Loucy (cell line): ENCODE measurements around the gene ATG4B.

ENCODE experiments used
- H2AFZ ChIP-seq: fragments of 200-600 bp; sonication (generic); 2 replicates; pipeline ENCODE4 v1.6.0; 2016; ENCODE audit warnings: antibody characterized with exemption, mild to moderate bottlenecking, low read length, moderate library complexity
- H3F3A ChIP-seq: fragments of 200-600 bp; 2 replicates; pipeline ENCODE4 v1.6.0; 2016; ENCODE audit warnings: antibody characterized with exemption, low read depth, mild to moderate bottlenecking
- H3K27me3 ChIP-seq: fragments of 200-600 bp; sonication (generic); 2 replicates; pipeline ENCODE4 v1.6.1; 2014; ENCODE audit warnings: low read length, mild to moderate bottlenecking; ENCODE audit not compliant: insufficient read depth, poor library complexity, severe bottlenecking
- H3K36me3 ChIP-seq: fragments of 200-600 bp; sonication (generic); 2 replicates; pipeline ENCODE4 v1.6.1; 2016; ENCODE audit warnings: low read length; ENCODE audit not compliant: insufficient read depth
- H3K4me1 ChIP-seq: fragments of 200-600 bp; sonication (generic); 2 replicates; pipeline ENCODE4 v1.5.1; 2014; ENCODE audit warnings: low read length, mild to moderate bottlenecking; ENCODE audit not compliant: insufficient read depth, poor library complexity, severe bottlenecking
- H3K4me2 ChIP-seq: fragments of 200-600 bp; sonication (generic); 2 replicates; pipeline ENCODE4 v1.6.0; 2014; ENCODE audit warnings: antibody characterized with exemption, low read length, low read depth, mild to moderate bottlenecking; ENCODE audit not compliant: poor library complexity, severe bottlenecking
- H3K4me3 ChIP-seq: fragments of 200-600 bp; sonication (generic); 2 replicates; pipeline ENCODE4 v1.5.1; 2014; ENCODE audit warnings: low read length, mild to moderate bottlenecking, mixed read lengths; ENCODE audit not compliant: poor library complexity, severe bottlenecking
- H3K79me2 ChIP-seq: fragments of 200-600 bp; sonication (generic); 2 replicates; pipeline ENCODE4 v1.6.1; 2014; ENCODE audit warnings: low read length; ENCODE audit not compliant: insufficient read depth
- H3K9ac ChIP-seq: fragments of 200-600 bp; sonication (generic); 2 replicates; pipeline ENCODE4 v1.6.0; 2014; ENCODE audit warnings: mild to moderate bottlenecking, low read depth, low read length, moderate library complexity; ENCODE audit not compliant: poor library complexity, severe bottlenecking
- H3K9me2 ChIP-seq: fragments of 200-600 bp; sonication (generic); replicated peaks from 2 replicates; pipeline ENCODE4 v1.6.1; 2016; ENCODE audit warnings: low read depth, low read length, mixed read lengths
- H3K9me3 ChIP-seq: fragments of 200-600 bp; sonication (generic); 2 replicates; pipeline ENCODE4 v1.6.1; 2014; ENCODE audit warnings: mild to moderate bottlenecking, antibody characterized with exemption, low read length, low read depth; ENCODE audit not compliant: insufficient read depth
- H4K20me1 ChIP-seq: fragments of 200-600 bp; sonication (generic); 2 replicates; pipeline ENCODE4 v1.6.0; 2014; ENCODE audit warnings: antibody characterized with exemption, low read length, mild to moderate bottlenecking; ENCODE audit not compliant: insufficient read depth, poor library complexity, severe bottlenecking
- EZH2phosphoT487 ChIP-seq: fragments of 200-600 bp; IDR thresholded peaks from 2 replicates; pipeline ENCODE4 v1.6.1; 2018; ENCODE audit warnings: antibody characterized with exemption, mild to moderate bottlenecking, moderate library complexity, borderline replicate concordance
- TF ChIP-seq, protein P1 (sequence below): fragments of 200-600 bp; sonication (generic); conservative IDR thresholded peaks from 2 replicates; pipeline ENCODE4 v1.5.1; 2014; ENCODE audit warnings: mild to moderate bottlenecking, antibody characterized with exemption, low read length

Gene ATG4B

DNA sequence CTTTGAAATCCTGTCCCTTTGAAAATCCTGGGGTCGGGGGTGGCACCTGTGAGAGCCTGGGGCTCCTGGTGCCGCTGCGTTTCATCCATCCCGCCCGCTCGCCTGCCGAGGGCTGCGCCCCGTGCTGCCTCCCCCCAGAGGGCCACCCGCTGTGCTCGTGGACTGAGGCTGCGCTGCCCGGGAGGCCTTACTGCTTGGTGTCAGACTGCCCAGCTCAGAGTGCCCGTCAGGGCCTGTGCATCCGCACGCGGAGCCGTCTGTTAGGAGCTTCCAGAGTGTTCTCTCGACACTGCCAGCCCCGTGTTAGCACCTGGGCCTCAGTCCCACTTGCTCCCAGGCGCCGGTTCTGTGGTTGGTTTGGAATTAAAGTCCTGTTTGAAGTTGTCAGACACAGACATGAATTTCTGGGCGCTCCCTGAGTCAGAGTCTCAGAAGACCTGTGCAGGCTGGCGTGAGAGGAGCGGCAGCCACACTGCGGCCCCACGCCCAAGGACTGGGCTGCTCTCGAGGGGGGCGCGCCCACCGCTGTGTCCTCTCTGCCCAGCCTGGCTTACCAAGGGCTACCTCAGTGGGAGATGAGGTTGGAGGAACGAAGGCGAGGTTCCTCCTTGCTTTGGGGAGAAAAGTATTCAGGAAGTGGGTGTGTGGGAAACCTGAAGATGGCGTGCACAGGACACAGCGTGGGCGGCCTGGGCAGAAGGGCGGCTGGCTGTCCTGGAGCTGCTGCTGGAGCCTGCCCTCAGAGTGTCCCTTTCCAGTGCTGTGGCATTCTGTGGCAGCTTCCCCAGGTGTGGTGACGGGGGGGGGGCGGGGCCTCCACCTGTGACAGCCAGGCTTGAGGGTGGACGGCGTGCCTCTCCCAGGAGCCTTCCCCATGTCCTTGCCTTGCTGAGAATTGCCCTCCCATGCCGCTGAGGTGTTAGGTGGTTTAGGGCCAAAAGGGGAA lies 35.0 kb downstream of the ATG4B start:
- Histone ChIP-seq H3K9me3 (no peaks in the 10 kb centered on the region), H4K20me1 (no peaks in the 10 kb centered on the region), H3K9me2 (no peaks in the 10 kb centered on the region), H3K9ac (no peak overlapping the region), H3K4me3 (no peak overlapping the region), H3K4me1 (no peaks in the 10 kb centered on the region), H3K4me2 (no peak overlapping the region), H3K36me3 (peaks cover 63% of the 10 kb centered on the region; the same call in 1 of the 2 replicates), H2AFZ (no peak overlapping the region), H3K27me3 (no peaks in the 10 kb centered on the region), H3F3A (no peaks in the 10 kb centered on the region), H3K79me2 (no peaks in the 10 kb centered on the region)
- TF ChIP-seq, protein P1, sequence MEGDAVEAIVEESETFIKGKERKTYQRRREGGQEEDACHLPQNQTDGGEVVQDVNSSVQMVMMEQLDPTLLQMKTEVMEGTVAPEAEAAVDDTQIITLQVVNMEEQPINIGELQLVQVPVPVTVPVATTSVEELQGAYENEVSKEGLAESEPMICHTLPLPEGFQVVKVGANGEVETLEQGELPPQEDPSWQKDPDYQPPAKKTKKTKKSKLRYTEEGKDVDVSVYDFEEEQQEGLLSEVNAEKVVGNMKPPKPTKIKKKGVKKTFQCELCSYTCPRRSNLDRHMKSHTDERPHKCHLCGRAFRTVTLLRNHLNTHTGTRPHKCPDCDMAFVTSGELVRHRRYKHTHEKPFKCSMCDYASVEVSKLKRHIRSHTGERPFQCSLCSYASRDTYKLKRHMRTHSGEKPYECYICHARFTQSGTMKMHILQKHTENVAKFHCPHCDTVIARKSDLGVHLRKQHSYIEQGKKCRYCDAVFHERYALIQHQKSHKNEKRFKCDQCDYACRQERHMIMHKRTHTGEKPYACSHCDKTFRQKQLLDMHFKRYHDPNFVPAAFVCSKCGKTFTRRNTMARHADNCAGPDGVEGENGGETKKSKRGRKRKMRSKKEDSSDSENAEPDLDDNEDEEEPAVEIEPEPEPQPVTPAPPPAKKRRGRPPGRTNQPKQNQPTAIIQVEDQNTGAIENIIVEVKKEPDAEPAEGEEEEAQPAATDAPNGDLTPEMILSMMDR, result no peak
- TF ChIP-seq EZH2phosphoT487, result no peak

DNA sequence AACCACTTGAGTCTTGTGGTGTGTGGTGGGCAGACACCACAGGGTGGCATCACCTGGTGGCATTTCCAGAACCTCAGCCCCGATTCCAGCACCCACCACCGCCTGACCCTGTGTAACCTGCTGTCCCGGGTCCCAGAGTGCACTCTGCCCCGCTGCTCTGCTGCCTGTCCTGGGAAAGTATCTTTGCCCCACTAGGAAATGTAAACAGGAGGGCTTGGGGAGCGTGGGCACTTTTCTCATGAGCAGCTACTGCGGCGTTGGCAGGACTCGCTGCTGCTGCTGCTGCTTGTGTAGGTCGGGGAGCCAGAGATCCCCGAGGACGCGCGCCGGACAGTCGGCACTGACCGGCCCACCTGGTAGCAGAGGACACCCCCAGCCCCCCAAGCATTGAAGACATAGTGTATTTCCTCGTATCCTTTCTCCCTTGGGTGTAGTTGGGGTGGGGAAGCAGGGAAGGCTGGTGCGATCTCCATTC lies 35.7 kb downstream of the ATG4B start:
- no peaks in the 10 kb centered on the region for H3K79me2 ChIP-seq
- H3K36me3 ChIP-seq, result peaks cover 62% of the 10 kb centered on the region; the same call in 1 of the 2 replicates
- no peak overlapping the region for H3K9ac ChIP-seq
- no peaks in the 10 kb centered on the region for H3F3A ChIP-seq
- H3K4me1 ChIP-seq, result no peaks in the 10 kb centered on the region
- TF ChIP-seq EZH2phosphoT487, result no peak
- TF ChIP-seq, protein P1, result no peak
- no peaks in the 10 kb centered on the region for H3K27me3 ChIP-seq
- no peaks in the 10 kb centered on the region for H4K20me1 ChIP-seq
- H3K4me3 ChIP-seq, result no peak overlapping the region
- no peaks in the 10 kb centered on the region for H3K9me3 ChIP-seq
- H2AFZ ChIP-seq, result no peak overlapping the region
- no peak overlapping the region for H3K4me2 ChIP-seq
- no peaks in the 10 kb centered on the region for H3K9me2 ChIP-seq

DNA sequence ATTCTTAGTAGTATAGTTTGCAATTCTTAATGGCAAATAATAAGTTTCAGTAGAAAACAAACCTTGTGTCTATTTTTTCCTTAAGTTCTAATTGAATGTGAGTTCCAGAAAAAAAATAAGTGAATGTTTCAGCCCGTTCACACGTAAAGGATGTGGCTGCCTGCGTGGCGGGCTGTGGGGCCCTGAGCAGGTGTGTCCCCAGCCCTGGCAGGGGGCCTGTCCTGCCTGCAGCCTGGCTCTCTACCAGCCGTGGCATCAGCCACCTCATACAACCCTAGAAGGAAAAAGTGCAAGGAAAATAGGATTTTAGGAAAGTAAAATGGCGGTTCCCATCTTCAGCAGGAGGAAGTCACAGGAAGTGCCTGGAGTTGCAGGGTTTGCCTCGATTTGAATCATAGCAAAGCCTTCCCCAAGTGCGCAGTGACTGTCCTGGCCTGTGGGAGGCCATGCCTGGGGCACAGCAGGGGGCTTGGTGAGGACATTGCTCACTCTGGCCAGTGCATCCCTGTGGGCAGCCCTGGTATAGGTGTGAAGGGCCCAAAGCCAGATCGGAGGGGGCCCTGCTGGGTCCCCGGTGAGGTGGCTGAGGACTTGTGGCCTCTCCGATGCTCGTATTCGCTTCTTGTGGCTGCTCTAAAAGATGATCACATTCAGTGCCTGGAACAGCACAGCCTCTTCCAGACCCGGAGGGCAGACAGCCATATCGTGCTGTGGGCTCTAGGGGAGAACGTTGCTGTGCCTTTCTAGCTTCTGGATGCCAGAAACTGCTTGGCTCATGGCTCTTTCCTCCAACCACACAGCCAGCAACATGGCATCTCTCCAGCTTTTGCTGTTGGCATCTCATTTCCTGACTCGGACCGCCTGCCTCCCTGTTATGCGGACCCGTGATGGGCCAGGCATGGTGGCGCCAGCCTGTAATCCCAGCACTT lies 36.6 kb downstream of the ATG4B start:
- Histone ChIP-seq H2AFZ (no peak overlapping the region), H3K4me3 (no peak overlapping the region), H3K9me2 (no peaks in the 10 kb centered on the region), H3K9ac (no peak overlapping the region), H3K4me2 (no peak overlapping the region), H4K20me1 (no peaks in the 10 kb centered on the region), H3K4me1 (no peaks in the 10 kb centered on the region), H3K9me3 (no peaks in the 10 kb centered on the region), H3F3A (no peaks in the 10 kb centered on the region), H3K36me3 (peaks cover 62% of the 10 kb centered on the region; the same call in 1 of the 2 replicates), H3K27me3 (no peaks in the 10 kb centered on the region), H3K79me2 (no peaks in the 10 kb centered on the region)
- TF ChIP-seq EZH2phosphoT487, result no peak
- TF ChIP-seq, protein P1, result no peak; the same call in 1 of the 2 replicates
